OCI-LY3 (cell line): ENCODE data around the gene NEK5.

ENCODE experiments used
- CTCF ChIP-seq: fragments of 200-600, 300-600 bp; sonication (generic); IDR thresholded peaks from 2 replicates; pipeline ENCODE4 v1.5.1; 2014; ENCODE audit warnings: antibody characterized with exemption, low read length, low read depth
- EZH2phosphoT487 ChIP-seq: fragments of 200-600 bp; shearing (Covaris generic); IDR thresholded peaks from 2 replicates; pipeline ENCODE4 v1.6.1; 2018; ENCODE audit warnings: antibody characterized with exemption, mixed run types, low read depth

DNA sequence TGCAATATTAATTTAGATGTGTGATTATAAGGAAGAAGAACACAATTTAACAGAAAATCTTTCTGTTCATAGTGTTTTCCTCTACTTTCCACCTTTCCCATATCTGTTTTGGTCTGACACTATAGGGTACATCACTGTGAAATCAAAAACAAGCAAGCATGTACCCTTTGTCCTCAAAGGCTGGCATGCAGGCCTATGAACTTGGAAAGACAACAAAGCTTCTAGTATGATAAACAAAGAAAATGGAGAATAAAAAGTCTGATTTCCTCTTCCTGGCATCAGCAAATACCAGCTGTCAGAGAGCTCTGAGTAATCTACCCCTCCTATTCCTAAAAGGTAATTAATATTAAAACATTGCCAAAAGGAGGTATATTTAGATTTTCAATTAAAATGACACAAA, 36.1 kb upstream of the NEK5 start:
- TF ChIP-seq CTCF (no peak), EZH2phosphoT487 (no peak)
